HuH-7.5 (cell line): ENCODE data around the gene SLC35F3.
"Not testable (repeated sequence)": the region's sequence is repeated elsewhere in the genome, so short reads cannot be mapped to it uniquely, and the experiment has no call there.

ENCODE experiments used
- DNase-seq: peaks from one replicate; pipeline ENCODE4 v3.0.0; 2011; ENCODE audit warnings: low spot score

The SLC35F3 gene

GRCh38 chr1:234320549-234320948 lies 416.1 kb downstream of the SLC35F3 start:
- no peak for DNase-seq

GRCh38 chr1:234321231-234321630 lies 416.8 kb downstream of the SLC35F3 start:
- no peak for DNase-seq

DNA sequence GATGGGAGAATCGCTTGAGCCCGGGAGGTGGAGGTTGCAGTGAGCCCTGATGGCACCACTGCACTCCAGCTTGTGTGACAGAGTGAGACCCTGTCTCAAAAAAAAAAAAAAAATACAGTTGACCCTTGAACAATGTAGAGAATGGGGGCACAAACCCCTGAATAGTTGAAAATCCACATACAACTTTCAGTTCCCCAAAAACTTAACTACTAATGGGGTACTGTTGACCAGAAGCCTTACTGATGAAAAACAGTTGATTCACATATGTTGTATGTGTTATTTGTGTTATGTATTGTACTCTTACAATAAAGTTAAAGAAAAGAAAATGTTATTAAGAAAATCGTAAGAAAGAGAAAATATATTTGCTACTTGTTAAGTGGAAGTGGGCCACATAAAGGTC lies 417.6 kb downstream of the SLC35F3 start:
- DNase-seq, result no peak

DNA sequence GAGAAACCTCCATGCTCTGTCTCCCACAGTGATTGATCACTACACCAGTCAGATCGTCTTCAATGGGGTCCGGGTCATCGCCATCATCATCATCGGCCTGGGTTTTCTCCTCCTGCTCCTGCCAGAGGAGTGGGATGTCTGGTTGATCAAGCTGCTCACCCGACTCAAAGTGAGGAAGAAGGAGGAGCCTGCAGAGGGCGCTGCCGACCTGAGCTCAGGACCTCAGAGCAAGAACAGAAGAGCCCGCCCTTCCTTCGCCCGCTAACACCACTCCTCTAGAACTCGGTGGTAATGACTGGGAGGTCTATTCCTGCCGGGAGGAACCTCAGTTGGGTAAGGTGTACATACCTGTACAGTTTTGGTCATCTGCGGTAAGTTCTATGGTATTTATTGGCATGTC lies 418.5 kb downstream of the SLC35F3 start:
- peak; percentile 49 for DNase-seq

DNA sequence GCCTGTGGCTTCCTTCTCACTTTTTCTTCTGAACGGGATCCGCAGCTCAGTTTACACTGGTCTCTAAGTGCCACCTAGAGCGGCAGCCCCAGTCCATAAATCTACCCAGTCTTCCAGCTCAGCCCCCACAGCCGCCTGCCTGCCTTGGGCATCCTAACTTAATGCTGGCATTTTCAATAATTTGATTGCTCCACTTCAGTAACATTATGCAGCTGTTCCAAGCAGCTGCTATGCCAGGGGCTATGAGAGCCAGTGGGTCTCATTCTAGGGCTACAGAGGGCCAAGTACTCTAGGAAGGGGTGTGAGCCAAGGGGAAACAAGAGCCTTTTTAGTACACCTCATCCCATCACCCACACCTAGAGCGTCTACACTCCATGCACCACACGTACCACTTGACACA lies 420.3 kb downstream of the SLC35F3 start:
- no peak for DNase-seq

GRCh38 chr1:234325878-234326496 lies 421.5 kb downstream of the SLC35F3 start:
- no peak for DNase-seq

GRCh38 chr1:234326497-234327366 lies 422.3 kb downstream of the SLC35F3 start:
- DNase-seq, result peak; percentile 40

DNA sequence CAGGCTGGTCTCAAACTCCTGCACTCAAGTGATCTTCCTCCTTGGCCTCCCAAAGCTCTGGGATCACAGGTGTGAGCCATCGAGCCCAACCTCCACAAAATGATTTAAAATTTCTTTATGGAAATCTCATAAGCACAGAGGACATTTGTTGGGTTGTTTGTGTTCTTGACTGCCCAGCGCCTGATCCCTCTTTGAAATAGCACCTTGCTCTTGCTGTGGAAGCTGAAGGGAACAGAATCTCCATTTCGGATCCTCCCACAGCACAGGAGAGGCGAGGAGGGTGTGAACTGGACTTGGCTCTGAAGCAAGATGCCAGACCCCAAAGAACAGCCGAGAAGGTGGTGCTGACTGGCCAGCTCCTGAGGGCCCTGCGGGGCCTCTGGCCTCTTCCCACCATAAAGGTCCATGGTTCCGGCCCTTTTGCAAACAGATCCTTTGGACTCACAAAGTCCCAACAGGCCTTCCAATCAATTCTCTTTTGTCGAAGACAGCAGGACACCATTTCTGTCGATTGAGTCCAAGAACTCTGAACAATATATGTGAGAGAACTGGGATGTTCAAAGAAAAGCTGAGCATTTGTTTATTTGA lies 423.2 kb downstream of the SLC35F3 start:
- no peak for DNase-seq

GRCh38 chr1:234330843-234331215 lies 426.4 kb downstream of the SLC35F3 start:
- no peak for DNase-seq

GRCh38 chr1:234331507-234331906 lies 427.0 kb downstream of the SLC35F3 start:
- DNase-seq, result no peak

GRCh38 chr1:234336359-234336758 lies 431.9 kb downstream of the SLC35F3 start:
- DNase-seq, result no peak

- DNase-seq, result no peak
Measured at GRCh38 chr1:234337233-234337632, 432.8 kb downstream of the SLC35F3 start.

DNA sequence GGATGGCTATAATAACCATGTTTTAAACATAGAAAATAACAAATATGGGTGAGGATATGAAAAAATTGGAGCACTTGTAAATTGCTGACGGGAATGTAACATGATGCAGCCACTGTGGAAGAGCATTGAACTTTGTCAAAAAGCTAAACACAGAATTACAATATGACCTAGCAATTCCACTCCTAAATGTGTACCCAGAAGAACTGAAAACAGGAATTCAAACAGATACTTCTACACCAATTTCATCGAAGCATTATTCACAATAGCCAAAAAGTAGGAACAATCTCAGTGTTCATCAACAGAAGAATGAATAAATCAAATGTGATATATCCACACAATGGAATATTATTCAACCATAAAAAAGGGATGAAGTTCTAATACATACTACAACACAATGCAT lies 436.1 kb downstream of the SLC35F3 start:
- DNase-seq, result no peak

DNA sequence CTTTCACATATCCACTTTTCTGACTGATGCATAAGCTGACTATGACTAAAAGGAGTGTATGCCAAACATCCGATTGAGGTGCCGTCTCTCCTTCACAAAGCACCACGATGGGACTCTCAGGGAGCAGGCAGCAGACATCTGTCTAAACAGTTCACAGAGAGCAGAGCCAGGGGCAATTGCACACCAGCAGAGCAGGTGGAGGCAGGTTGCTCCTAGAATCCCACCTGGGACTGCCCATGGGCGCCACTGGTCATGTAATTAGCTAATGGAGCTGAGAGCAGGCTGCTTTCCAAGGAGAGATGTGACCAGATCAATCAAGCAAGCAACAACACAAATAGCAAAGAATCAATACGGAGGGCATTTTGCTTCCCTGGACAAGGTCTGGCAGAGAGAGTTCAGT lies 438.3 kb downstream of the SLC35F3 start:
- no peak for DNase-seq

GRCh38 chr1:234345237-234345636 lies 440.8 kb downstream of the SLC35F3 start:
- DNase-seq, result no peak

- peak; percentile 31 for DNase-seq
Measured at GRCh38 chr1:234348964-234349363, 444.5 kb downstream of the SLC35F3 start.

DNA sequence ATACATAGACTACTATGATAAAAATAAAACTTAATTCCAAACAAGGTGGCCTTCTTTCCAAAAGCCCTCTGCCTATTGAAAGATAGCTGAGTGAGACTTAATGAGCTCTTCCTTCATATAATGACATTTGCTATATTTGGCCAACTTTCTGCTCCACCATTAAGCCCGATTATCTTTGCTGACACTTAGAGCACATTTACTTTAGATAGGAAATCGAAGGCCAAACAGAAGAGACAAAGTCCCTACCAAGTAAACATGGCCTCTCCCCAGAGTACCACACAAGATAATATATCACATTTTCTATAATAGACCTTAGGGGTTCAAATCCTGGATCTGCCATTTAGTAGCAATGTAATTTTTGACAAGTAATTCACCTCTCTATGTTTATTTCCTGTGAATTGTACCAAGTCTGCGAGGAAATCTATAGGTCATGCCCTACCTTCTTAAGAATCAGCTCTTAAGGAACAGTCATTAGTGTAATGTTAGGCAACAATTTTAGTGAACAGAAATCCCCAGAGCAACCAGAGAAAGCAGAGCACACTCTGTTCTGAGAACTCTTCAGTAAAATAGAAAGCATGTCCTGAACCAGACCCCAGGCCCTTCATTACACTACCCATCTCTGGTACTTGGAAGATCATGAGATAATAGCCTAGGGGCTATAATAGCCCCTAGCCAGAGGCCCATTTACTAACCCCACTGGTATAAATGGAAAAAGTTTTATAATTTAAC lies 451.5 kb downstream of the SLC35F3 start:
- DNase-seq, result no peak

DNA sequence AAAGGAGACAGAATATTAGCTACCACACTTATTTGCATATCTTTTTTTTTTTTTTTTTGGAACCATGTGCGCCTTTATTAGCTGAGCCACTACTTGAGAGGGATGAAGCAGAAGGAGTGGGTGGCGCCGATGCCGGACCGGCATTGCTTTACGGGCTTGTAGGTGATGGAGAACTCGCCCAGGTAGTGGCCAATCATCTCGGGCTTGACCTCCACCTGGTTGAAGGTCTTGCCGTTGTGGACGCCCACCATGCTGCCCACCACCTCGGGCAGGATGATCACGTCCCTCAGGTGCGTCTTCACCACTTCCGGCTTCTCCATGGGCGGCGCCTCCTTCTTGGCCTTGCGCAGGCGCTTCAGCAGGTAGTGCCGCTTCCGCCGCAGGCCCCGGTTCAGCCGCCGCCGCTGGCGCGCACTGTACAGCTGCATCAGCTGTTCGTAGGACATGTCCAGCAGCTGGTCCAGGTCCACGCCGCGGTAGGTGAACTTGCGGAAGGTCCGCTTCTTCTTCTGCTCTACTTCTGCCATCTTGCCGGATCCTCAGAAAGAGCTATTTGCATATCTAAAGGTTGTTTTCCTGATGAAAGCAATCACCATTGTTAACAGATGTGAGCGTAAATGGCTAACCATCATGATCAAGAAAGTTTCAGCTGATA lies 452.3 kb downstream of the SLC35F3 start:
- DNase-seq, result not testable (repeated sequence)

DNA sequence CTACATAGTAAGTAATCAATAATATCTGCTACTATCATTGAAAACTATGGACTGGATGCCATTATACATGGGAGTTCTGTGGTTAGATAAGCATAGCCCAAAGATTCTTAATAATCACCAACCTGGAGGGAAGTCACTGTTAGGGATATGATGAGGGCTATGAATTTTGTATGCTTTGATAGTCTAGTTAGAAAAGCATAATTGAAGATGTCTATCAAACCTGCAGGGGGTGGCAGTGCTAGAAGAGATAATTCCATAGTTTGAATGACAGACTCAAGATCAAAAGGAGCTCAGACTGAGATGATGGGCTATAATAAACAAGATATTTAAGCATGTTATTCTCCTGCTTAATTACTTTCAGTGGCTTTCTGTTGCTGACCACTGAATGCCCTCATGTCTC lies 453.4 kb downstream of the SLC35F3 start:
- DNase-seq, result no peak

GRCh38 chr1:234361102-234361603 lies 456.7 kb downstream of the SLC35F3 start:
- no peak for DNase-seq

DNA sequence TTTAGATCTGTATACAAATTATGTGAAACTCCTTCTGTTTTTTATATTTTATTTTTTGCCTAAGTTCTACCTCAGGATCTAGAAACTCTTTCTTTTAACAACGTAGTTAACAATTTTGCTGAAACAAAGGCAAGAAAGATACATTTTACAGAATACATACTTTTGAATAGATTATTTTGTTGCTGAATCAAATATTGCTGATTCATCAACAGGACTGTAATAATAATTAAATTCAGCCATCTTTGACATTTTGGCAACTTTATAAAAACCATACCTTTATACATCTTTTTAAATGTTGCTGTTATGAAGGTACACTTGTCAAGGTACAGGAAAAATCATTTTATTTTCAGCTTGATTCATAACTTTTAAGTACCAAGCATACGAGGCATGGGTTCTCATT lies 458.1 kb downstream of the SLC35F3 start:
- no peak for DNase-seq
